Subcutaneous abdominal adipose tissue (tissue), 5 donors: ENCODE measurements around the gene COL18A1.

ENCODE experiments used
- H3K27ac ChIP-seq: one replicate; pipeline ENCODE4 v1.7.0; 2013; ENCODE audit warnings: low read depth, mild to moderate bottlenecking, inconsistent platforms, low read length, moderate library complexity
- H3K27me3 ChIP-seq, 5 donors: one replicate each; pipeline ENCODE4 v1.7.0; 2013; ENCODE audit warnings: low read length in 5 of 5, inconsistent platforms in 1 of 5; ENCODE audit not compliant: control insufficient read depth in 5 of 5, insufficient read depth in 4 of 5
- H3K36me3 ChIP-seq, 5 donors: one replicate each; pipeline ENCODE4 v1.7.0; 2013; ENCODE audit warnings: low read length in 5 of 5; ENCODE audit not compliant: control insufficient read depth in 5 of 5, insufficient read depth in 5 of 5
- H3K4me1 ChIP-seq, 5 donors: one replicate each; pipeline ENCODE4 v1.7.0; 2013; ENCODE audit warnings: low read length in 5 of 5, mild to moderate bottlenecking in 3 of 5, moderate library complexity in 1 of 5; ENCODE audit not compliant: control insufficient read depth in 5 of 5, insufficient read depth in 5 of 5
- H3K4me3 ChIP-seq, 5 donors: one replicate each; pipeline ENCODE4 v1.7.0; 2013; ENCODE audit warnings: low read length in 5 of 5, low read depth in 1 of 5
- H3K9ac ChIP-seq, 5 donors: one replicate each; pipeline ENCODE4 v1.7.0; 2013; ENCODE audit warnings: low read length in 5 of 5, mild to moderate bottlenecking in 4 of 5, moderate library complexity in 3 of 5
- H3K9me3 ChIP-seq, 5 donors: one replicate each; pipeline ENCODE4 v1.7.0; 2013; ENCODE audit warnings: low read length in 5 of 5; ENCODE audit not compliant: control insufficient read depth in 5 of 5
- donor health status: healthy.
- donor health status: healthy.
- donor health status: healthy.
- donor health status: healthy.
- donor health status: healthy.

The COL18A1 gene

DNA sequence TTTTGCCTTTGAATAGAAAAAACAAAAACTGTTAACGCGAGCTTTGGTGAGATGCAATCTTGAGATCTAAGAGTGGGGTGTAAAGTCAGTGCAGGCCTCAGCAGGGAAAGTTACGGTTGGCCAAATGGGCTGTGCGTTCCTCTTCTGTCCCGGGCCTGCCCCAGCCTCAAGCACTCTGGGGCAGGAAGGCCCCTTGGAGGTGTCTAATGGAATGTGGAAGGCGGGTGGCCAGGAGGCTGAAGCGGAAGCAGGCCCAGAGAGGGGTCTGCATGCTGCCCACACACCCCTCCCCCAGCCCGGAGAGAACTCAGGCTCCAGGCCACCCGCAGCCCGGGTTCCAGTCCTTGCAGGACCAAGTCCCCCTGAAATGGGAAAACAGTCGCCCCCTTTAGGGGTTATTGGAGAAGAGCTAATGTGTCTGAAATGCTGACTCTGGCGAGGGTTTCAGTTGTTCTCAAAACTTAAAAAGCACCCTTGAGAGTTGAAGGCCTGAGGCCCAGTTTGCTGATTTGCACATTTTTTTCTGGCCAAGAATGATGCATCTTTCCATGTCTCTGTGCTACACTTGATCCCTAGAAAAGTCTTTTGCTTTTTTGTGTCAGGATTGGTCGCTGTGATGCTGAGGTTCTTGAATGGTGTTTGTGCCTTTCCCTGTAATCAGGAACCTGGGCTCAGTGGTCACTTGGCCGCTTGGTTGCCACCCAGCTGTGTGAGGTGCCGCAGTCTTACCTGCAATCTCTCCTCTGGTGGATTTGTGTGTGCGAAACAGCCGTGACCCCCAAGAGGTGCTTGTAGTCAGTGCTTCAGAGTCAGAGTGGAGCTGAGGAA lies 2.0 kb downstream of the COL18A1 start:
- Histone ChIP-seq H3K36me3 (peaks cover 0 to 3% (median 2%) of the 10 kb centered on the region in 5 donors), H3K27me3 (peaks cover 0 to 7% (median 0%) of the 10 kb centered on the region in 5 donors), H3K9ac (peak overlapping the region in 4 of 5 donors; percentile 11 to 68 (median 44)), H3K4me1 (peaks cover 1 to 61% (median 49%) of the 10 kb centered on the region in 5 donors), H3K27ac (peak overlapping the region; percentile 60), H3K4me3 (peak overlapping the region; percentile 1 to 67 (median 59)), H3K9me3 (peaks cover 0 to 3% (median 0%) of the 10 kb centered on the region in 5 donors)

DNA sequence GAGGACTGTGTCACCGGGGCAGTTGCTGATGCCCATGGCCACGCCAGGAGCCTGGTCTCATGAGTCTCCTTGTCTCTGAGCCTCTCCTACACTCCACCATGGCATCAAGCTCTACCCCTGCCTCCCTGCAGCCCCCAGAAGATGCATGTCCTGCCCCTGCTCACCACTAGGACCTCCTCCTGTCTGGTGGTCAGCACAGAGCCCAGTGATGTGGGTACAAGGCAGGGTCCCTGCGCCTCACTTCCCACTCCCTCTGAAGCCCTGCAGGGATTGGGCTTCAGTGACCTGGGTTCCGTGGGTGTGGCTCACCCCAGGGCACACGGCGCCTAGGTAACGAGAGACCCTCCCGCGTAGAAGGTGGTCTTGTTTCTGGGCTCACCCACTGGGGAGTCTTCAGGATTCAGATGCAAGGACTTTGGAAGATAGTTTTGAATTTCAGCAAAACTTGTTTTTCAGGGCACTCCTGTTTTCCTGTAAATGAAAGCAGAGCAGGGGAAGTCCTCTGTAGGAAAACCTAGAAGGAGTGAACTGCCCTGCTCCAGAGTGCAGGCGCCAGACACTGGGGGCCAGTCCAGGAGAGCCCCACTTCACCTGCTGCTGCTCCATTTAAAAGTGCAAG lies 2.8 kb downstream of the COL18A1 start:
- peak overlapping the region in 1 of 5 donors; percentile 5 for H3K9ac ChIP-seq
- no peaks in the 10 kb centered on the region for H3K9me3 ChIP-seq
- H3K4me1 ChIP-seq, result peaks cover 1 to 61% (median 52%) of the 10 kb centered on the region in 5 donors
- peaks cover 0 to 3% (median 2%) of the 10 kb centered on the region in 5 donors for H3K36me3 ChIP-seq
- peaks cover 0 to 7% (median 0%) of the 10 kb centered on the region in 5 donors for H3K27me3 ChIP-seq
- H3K4me3 ChIP-seq, result peak overlapping the region in 2 of 5 donors; percentile 2 to 19
- H3K27ac ChIP-seq, result no peak overlapping the region

DNA sequence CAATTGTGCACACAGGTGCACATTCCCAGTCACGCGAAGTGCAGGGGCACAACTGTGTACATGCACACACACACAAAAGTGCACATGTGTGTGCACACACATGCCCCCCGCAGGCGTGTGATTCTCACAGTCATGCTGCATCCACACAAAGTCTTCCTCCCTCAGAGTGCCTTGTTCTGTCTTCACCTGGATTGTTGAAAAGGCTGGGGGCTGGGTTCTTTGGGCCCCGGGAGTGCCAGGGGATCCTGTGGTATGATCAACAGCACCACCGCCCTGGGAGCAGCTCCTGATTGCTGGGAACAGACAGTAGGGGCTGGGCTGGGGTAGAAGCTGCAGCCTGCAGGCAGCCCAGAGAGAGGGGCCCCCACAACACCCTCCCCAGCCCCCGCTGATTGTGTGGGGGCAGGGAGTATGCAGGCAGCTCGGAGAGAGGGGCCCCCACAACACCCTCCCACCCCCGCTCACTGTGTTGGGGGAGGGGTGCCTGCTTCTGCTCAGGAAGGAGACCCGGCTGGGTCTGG lies 3.4 kb downstream of the COL18A1 start:
- Histone ChIP-seq H3K4me3 (no peak overlapping the region), H3K27ac (no peak overlapping the region), H3K9ac (no peak overlapping the region), H3K27me3 (peaks cover 0 to 7% (median 0%) of the 10 kb centered on the region in 5 donors), H3K36me3 (peaks cover 0 to 3% (median 2%) of the 10 kb centered on the region in 5 donors), H3K9me3 (no peaks in the 10 kb centered on the region), H3K4me1 (peaks cover 1 to 61% (median 55%) of the 10 kb centered on the region in 5 donors)

DNA sequence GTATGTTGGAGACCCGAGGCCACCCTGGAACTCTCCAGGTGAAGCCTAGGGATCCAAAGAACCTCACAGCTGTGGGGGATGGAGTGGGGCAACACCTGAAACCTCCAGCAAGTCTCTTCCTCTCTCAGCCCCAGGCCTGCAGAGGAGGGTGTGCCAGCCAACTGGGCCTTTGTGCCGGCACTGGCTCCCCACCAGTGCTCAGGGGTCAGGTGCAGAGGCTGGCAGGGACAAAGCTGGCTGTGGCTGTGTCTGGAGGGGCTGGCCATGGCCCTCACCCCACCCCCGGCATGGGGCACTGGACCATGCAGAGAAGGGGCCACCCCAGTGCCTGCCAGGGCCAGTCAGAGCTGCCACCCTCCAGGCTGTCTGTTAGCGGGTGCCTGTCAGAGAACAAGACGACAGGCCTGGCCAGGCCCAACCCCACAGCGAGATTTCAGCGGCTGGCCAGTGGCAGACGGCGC lies 3.9 kb downstream of the COL18A1 start:
- H3K36me3 ChIP-seq, result peaks cover 0 to 3% (median 2%) of the 10 kb centered on the region in 5 donors
- H3K4me1 ChIP-seq, result peaks cover 1 to 61% (median 53%) of the 10 kb centered on the region in 5 donors

GRCh38 chr21:45409466-45410150 lies 4.6 kb downstream of the COL18A1 start:
- Histone ChIP-seq H3K4me1 (peaks cover 1 to 53% (median 45%) of the 10 kb centered on the region in 5 donors), H3K9me3 (no peaks in the 10 kb centered on the region), H3K9ac (no peak overlapping the region), H3K27me3 (peaks cover 0 to 2% (median 0%) of the 10 kb centered on the region in 5 donors), H3K36me3 (peaks cover 0 to 3% (median 2%) of the 10 kb centered on the region in 5 donors), H3K27ac (no peak overlapping the region), H3K4me3 (no peak overlapping the region)

More for the DNA sequence above, 3.9 kb downstream of the COL18A1 start:
- Histone ChIP-seq H3K9ac (no peak overlapping the region), H3K27me3 (peaks cover 0 to 7% (median 0%) of the 10 kb centered on the region in 5 donors), H3K9me3 (no peaks in the 10 kb centered on the region), H3K4me3 (no peak overlapping the region), H3K27ac (no peak overlapping the region)

- Histone ChIP-seq H3K36me3 (peaks cover 0 to 3% (median 2%) of the 10 kb centered on the region in 5 donors), H3K9me3 (no peaks in the 10 kb centered on the region), H3K4me1 (peaks cover 1 to 52% (median 44%) of the 10 kb centered on the region in 5 donors), H3K4me3 (no peak overlapping the region), H3K27me3 (peaks cover 0 to 2% (median 0%) of the 10 kb centered on the region in 5 donors), H3K9ac (peak overlapping the region in 1 of 5 donors; percentile 4), H3K27ac (no peak overlapping the region)
Measured at GRCh38 chr21:45410151-45410864, 5.3 kb downstream of the COL18A1 start.

GRCh38 chr21:45410865-45411809 lies 6.2 kb downstream of the COL18A1 start:
- Histone ChIP-seq H3K4me3 (no peak overlapping the region), H3K4me1 (peaks cover 1 to 47% (median 40%) of the 10 kb centered on the region in 5 donors), H3K36me3 (peaks cover 0 to 3% (median 2%) of the 10 kb centered on the region in 5 donors), H3K9ac (peak overlapping the region in 1 of 5 donors; percentile 4), H3K9me3 (no peaks in the 10 kb centered on the region), H3K27ac (no peak overlapping the region), H3K27me3 (peaks cover 0 to 2% (median 0%) of the 10 kb centered on the region in 5 donors)

DNA sequence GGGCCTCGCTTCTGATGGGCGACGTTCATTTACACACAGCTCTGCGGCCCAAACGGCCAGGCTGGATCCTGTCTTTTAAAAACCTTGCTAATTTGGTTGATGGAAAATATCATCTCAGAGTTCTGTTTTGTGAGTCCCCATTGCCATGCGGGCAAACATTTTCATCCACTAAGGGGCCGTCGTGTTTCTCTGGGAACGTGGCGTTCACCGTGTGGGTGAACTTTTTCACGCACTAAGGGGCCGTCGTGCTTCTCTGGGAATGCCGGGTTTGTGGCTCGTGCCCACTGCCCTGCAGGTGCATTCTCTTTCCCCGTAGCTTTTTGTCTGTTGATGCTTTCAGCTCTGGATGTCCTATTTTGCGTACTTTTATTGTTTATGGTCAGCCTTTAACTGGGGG lies 6.8 kb downstream of the COL18A1 start:
- Histone ChIP-seq H3K4me1 (peaks cover 0 to 41% (median 33%) of the 10 kb centered on the region in 5 donors), H3K36me3 (peaks cover 0 to 3% (median 2%) of the 10 kb centered on the region in 5 donors), H3K9ac (no peak overlapping the region), H3K4me3 (no peak overlapping the region), H3K9me3 (no peaks in the 10 kb centered on the region), H3K27me3 (no peaks in the 10 kb centered on the region), H3K27ac (no peak overlapping the region)
